BLaER1 (cell line): ENCODE data around the gene PDZK1IP1.
"Not testable (repeated sequence)": the region's sequence is repeated elsewhere in the genome, so short reads cannot be mapped to it uniquely, and the experiment has no call there.

ENCODE experiments used
- H3K27ac ChIP-seq: shearing (Covaris generic); formaldehyde crosslinking; 2 replicates; pipeline ENCODE4 v1.8.1; 2022
- H3K27me3 ChIP-seq: shearing (Covaris generic); formaldehyde crosslinking; 2 replicates; pipeline ENCODE4 v1.8.1; 2022
- H3K36me3 ChIP-seq: shearing (Covaris generic); formaldehyde crosslinking; 2 replicates; pipeline ENCODE4 v1.8.1; 2022
- H3K4me1 ChIP-seq: shearing (Covaris generic); formaldehyde crosslinking; 2 replicates; pipeline ENCODE4 v1.8.1; 2022
- H3K4me2 ChIP-seq: shearing (Covaris generic); formaldehyde crosslinking; 2 replicates; pipeline ENCODE4 v1.8.1; 2022
- H3K4me3 ChIP-seq: shearing (Covaris generic); formaldehyde crosslinking; 2 replicates; pipeline ENCODE4 v1.8.1; 2022
- H3K9ac ChIP-seq: shearing (Covaris generic); formaldehyde crosslinking; 2 replicates; pipeline ENCODE4 v1.8.1; 2022
- H3K9me3 ChIP-seq: shearing (Covaris generic); formaldehyde crosslinking; 2 replicates; pipeline ENCODE4 v1.8.1; 2022
- H4K20me1 ChIP-seq: shearing (Covaris generic); formaldehyde crosslinking; 2 replicates; pipeline ENCODE4 v1.8.1; 2022
- Cebpa-rat ChIP-seq: shearing (Covaris generic); IDR thresholded peaks from 2 replicates; pipeline ENCODE4 v1.8.1; 2022

The PDZK1IP1 gene

DNA sequence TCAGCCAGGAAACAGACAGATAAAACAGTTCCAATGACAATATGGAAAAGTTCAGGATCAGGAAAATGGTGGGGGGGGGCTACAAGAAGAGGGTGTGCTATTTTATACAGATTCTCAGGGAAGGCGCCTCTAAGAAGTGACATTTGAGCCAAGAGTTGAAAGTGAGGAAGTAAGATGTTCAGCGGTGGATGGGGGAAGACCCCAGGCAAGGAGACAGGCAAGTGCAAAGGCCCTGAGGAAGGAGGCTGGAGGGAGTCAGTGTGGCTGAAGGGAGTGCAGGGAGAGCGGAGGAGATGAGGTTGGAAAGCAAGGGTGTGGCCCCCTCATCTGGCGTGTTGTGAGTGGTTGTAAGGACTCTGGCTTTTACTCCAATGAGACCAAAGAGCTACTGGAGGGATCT, 8.4 kb upstream of the PDZK1IP1 start:
- Histone ChIP-seq H3K27me3 (0 out of 2 replicates have a peak, but pooled peaks cover 3% of the 10 kb centered on the region), H3K4me3 (no peak overlapping the region), H3K4me1 (peaks cover 3% of the 10 kb centered on the region), H3K36me3 (no peaks in the 10 kb centered on the region), H4K20me1 (no peaks in the 10 kb centered on the region), H3K9me3 (peaks cover 5% of the 10 kb centered on the region), H3K4me2 (no peak overlapping the region), H3K27ac (no peak overlapping the region), H3K9ac (no peak overlapping the region)
- TF ChIP-seq Cebpa-rat = no peak

DNA sequence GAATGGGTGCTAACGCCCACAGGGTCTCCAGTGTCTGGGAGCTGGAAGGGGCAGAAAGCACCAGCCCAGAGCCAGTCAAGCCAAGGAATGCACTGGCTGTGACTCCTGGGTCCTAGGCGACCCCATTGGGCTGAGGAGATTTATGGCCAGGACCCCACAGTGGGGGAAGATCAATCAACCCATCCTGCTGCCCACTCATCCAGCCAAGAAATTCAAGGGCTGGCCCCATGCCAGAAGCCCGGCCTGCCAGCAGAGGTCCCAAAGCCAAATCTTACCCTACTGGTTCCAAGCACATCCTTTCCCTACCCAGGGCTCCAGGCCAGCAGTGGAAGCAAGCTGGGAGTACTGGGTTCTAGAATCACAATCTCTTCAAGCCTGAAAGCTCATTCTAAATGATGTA, 6.8 kb upstream of the PDZK1IP1 start:
- 0 out of 2 replicates have a peak, but pooled peaks cover 3% of the 10 kb centered on the region for H3K27me3 ChIP-seq
- no peak for TF ChIP-seq Cebpa-rat
- no peaks in the 10 kb centered on the region for H3K9me3 ChIP-seq
- no peak overlapping the region for H3K27ac ChIP-seq
- no peak overlapping the region for H3K9ac ChIP-seq
- H4K20me1 ChIP-seq = no peaks in the 10 kb centered on the region
- H3K36me3 ChIP-seq = no peaks in the 10 kb centered on the region
- no peak overlapping the region for H3K4me2 ChIP-seq
- H3K4me1 ChIP-seq = no peaks in the 10 kb centered on the region
- no peak overlapping the region for H3K4me3 ChIP-seq

DNA sequence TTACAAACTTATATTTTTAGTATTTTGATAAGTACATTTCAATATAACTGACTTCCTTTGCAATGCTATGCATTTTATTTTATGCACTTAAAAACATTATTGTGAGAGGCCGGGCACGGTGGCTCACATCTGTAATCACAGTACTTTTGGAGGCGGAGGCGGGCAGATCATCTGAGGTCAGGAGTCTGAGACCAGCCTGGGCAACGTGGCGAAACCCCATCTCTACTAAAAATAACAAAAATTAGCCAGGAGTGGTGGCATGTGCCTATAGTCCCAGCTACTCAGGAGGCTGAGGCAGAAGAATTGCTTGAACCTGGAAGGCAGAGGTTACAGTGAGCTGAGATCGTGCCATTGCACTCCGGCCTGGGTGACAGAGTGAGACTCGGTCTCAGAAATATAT, 6.1 kb upstream of the PDZK1IP1 start:
- not testable (repeated sequence) for H3K9ac ChIP-seq, H3K4me2 ChIP-seq, H3K36me3 ChIP-seq, H3K27me3 ChIP-seq, H4K20me1 ChIP-seq, H3K4me1 ChIP-seq, H3K4me3 ChIP-seq, H3K27ac ChIP-seq, H3K9me3 ChIP-seq

GRCh38 chr1:47194311-47194710, 4.5 kb upstream of the PDZK1IP1 start:
- TF ChIP-seq Cebpa-rat = no peak
- Histone ChIP-seq H3K27ac (no peak overlapping the region), H4K20me1 (no peaks in the 10 kb centered on the region), H3K4me3 (no peak overlapping the region), H3K36me3 (no peaks in the 10 kb centered on the region), H3K27me3 (no peaks in the 10 kb centered on the region), H3K4me1 (peaks cover 6% of the 10 kb centered on the region; the same call in 1 of the 2 replicates), H3K9me3 (no peaks in the 10 kb centered on the region), H3K9ac (no peak overlapping the region), H3K4me2 (no peak overlapping the region)

DNA sequence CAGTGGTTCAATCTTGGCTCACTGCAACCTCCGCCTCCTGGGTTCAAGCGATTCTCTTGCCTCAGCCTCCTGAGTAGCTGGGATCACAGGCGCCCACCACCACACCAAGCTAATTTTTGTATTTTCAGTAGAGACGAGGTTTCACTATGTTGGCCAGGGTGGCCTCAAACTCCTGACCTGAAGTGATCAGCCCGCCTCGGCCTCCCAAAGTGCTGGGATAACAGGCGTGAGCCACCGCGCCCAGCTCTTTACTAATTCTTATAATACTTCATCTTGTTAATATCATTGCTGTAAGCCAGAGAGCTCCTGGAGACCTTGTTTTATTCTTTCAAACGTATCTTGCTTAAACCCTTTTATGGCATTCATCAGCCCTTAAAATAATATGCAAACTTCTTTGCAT, 3.7 kb upstream of the PDZK1IP1 start:
- H3K27me3 ChIP-seq = not testable (repeated sequence)

GRCh38 chr1:47192458-47193384, 2.9 kb upstream of the PDZK1IP1 start:
- no peak overlapping the region for H3K27ac ChIP-seq
- no peak for TF ChIP-seq Cebpa-rat
- no peaks in the 10 kb centered on the region for H4K20me1 ChIP-seq
- no peaks in the 10 kb centered on the region for H3K9me3 ChIP-seq
- H3K4me1 ChIP-seq = peaks cover 13% of the 10 kb centered on the region
- no peaks in the 10 kb centered on the region for H3K27me3 ChIP-seq
- H3K4me3 ChIP-seq = no peak overlapping the region
- no peak overlapping the region for H3K9ac ChIP-seq
- H3K4me2 ChIP-seq = no peak overlapping the region
- H3K36me3 ChIP-seq = no peaks in the 10 kb centered on the region

More for the DNA sequence above, 3.7 kb upstream of the PDZK1IP1 start:
- not testable (repeated sequence) for H4K20me1 ChIP-seq, H3K4me2 ChIP-seq, H3K4me3 ChIP-seq, H3K36me3 ChIP-seq, H3K27ac ChIP-seq, H3K9me3 ChIP-seq, H3K9ac ChIP-seq, H3K4me1 ChIP-seq

- no peak for TF ChIP-seq Cebpa-rat
- H3K27ac ChIP-seq = no peak overlapping the region
- H3K27me3 ChIP-seq = no peaks in the 10 kb centered on the region
- H3K4me1 ChIP-seq = peaks cover 13% of the 10 kb centered on the region
- H3K9me3 ChIP-seq = no peaks in the 10 kb centered on the region
- no peaks in the 10 kb centered on the region for H4K20me1 ChIP-seq
- H3K4me3 ChIP-seq = no peak overlapping the region
- no peak overlapping the region for H3K4me2 ChIP-seq
- H3K9ac ChIP-seq = no peak overlapping the region
- H3K36me3 ChIP-seq = no peaks in the 10 kb centered on the region
Measured at GRCh38 chr1:47191940-47192457, 2.2 kb upstream of the PDZK1IP1 start.

GRCh38 chr1:47190857-47191256, 1.0 kb upstream of the PDZK1IP1 start:
- Histone ChIP-seq H3K36me3 (no peaks in the 10 kb centered on the region), H3K4me2 (no peak overlapping the region), H4K20me1 (no peaks in the 10 kb centered on the region), H3K27me3 (no peaks in the 10 kb centered on the region), H3K4me3 (no peak overlapping the region), H3K9ac (no peak overlapping the region), H3K9me3 (no peaks in the 10 kb centered on the region), H3K27ac (no peak overlapping the region), H3K4me1 (peaks cover 13% of the 10 kb centered on the region)
- TF ChIP-seq Cebpa-rat = no peak

DNA sequence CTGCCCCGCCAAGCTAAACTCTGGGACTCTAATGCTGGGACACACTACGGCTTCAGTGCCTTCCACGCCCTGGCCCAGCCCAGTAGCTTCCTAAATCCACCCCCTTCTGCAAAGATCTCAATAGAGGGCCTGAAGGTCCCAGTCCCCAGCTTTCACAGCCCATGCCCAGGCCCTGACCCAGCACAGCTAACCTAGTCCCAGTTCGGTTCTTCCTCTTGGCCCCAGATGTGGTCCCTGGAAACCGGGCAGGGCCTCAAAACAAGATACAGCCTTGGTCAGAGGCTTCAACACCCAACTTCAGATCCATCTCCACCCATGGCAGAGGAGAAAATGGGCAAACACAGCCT, 646 bp upstream of the PDZK1IP1 start:
- H3K27me3 ChIP-seq = no peaks in the 10 kb centered on the region
- no peak overlapping the region for H3K9ac ChIP-seq
- TF ChIP-seq Cebpa-rat = no peak
- peaks cover 13% of the 10 kb centered on the region for H3K4me1 ChIP-seq
- H3K36me3 ChIP-seq = no peaks in the 10 kb centered on the region
- no peaks in the 10 kb centered on the region for H3K9me3 ChIP-seq
- H3K4me3 ChIP-seq = no peak overlapping the region
- H4K20me1 ChIP-seq = no peaks in the 10 kb centered on the region
- H3K27ac ChIP-seq = no peak overlapping the region
- no peak overlapping the region for H3K4me2 ChIP-seq
